HT1080 (cell line): ENCODE results near the gene ADIPOR1. TPM values are rescaled to one million over a fixed set of nuclear protein-coding genes. Genes with fewer than 3 reads are reported as not detected.
A peak's percentile ranks its signal among the peaks of the same experiment; 100 is the strongest.
"Not testable (repeated sequence)": the region's sequence is repeated elsewhere in the genome, so short reads cannot be mapped to it uniquely, and the experiment has no call there.

Experiments used
- DNase-seq: peaks from one replicate; pipeline ENCODE4 v3.0.0-alpha.2; 2015; ENCODE audit warnings: low read depth
- small RNA-seq: library from RNA; depleted of rRNA; stranded (forward); fragments of <200 nt; gene quantifications from one replicate; pipeline ENCODE3, GENCODE V24; 2014
- total RNA-seq: library from RNA; depleted of rRNA; stranded (reverse); fragments of >200 nt; shearing (Covaris generic); gene quantifications from 2 replicates; pipeline ENCODE4 v1.2.3, GENCODE V29; 2014; rRNA removed

Gene ADIPOR1
- total RNA-seq, 1 experiment from 2014 or later: 116 TPM

GRCh38 chr1:202938287-202938925, 19.7 kb downstream of the ADIPOR1 start:
- DNase-seq: no peak

GRCh38 chr1:202936409-202936808, 21.7 kb downstream of the ADIPOR1 start:
- not testable (repeated sequence) for DNase-seq

GRCh38 chr1:202935844-202936243, 22.3 kb downstream of the ADIPOR1 start:
- no peak for DNase-seq

- no peak for DNase-seq
Observed at GRCh38 chr1:202934755-202935154, 23.4 kb downstream of the ADIPOR1 start.

GRCh38 chr1:202932476-202932875, 25.6 kb downstream of the ADIPOR1 start:
- no peak for DNase-seq

- DNase-seq: peak; percentile 96
Observed at GRCh38 chr1:202926581-202927491, 31.3 kb downstream of the ADIPOR1 start, which contains the start of gene KLHL12. Gene KLHL12, minus strand, starts transcription at chr1:202927234. Its CDS starts 2,072 bp downstream, at chr1:202925162.

- DNase-seq: no peak
Observed at GRCh38 chr1:202923533-202923932, 34.6 kb downstream of the ADIPOR1 start.

GRCh38 chr1:202919615-202920014, 38.5 kb downstream of the ADIPOR1 start:
- DNase-seq: no peak

GRCh38 chr1:202915146-202915545, 43.0 kb downstream of the ADIPOR1 start:
- no peak for DNase-seq

GRCh38 chr1:202912476-202912875, 45.6 kb downstream of the ADIPOR1 start:
- not testable (repeated sequence) for DNase-seq

- no peak for DNase-seq
Observed at GRCh38 chr1:202909494-202909893, 48.6 kb downstream of the ADIPOR1 start.

- no peak for DNase-seq
Observed at GRCh38 chr1:202908998-202909397, 49.1 kb downstream of the ADIPOR1 start.

GRCh38 chr1:202905331-202905730, 52.8 kb downstream of the ADIPOR1 start:
- no peak for DNase-seq

- not testable (repeated sequence) for DNase-seq
Observed at GRCh38 chr1:202903808-202904207, 54.3 kb downstream of the ADIPOR1 start.

- no peak for DNase-seq
Observed at GRCh38 chr1:202901555-202901954, 56.6 kb downstream of the ADIPOR1 start.

- no peak for DNase-seq
Observed at GRCh38 chr1:202892501-202892900, 65.6 kb downstream of the ADIPOR1 start.

Small RNAs within 50 kb of the gene (small RNA-seq; reads per million reads assigned to genes)
- not detected for gene RF00019

Other genes starting within 250 kb of the ADIPOR1 start
- 0.02 TPM in 1 of 2 replicates, not detected in the other for gene SYT2, start 247.9 kb downstream of the ADIPOR1 start, total RNA-seq
- 14.2 and 15.7 TPM in 2 replicates for gene KDM5B, start 149.9 kb downstream of the ADIPOR1 start, total RNA-seq
- gene PCAT6, start 147.4 kb downstream of the ADIPOR1 start, total RNA-seq: not detected in 2 replicates
- 12.4 and 13.8 TPM in 2 replicates for gene RABIF, start 69.2 kb downstream of the ADIPOR1 start, total RNA-seq
- gene KLHL12, start 31.1 kb downstream of the ADIPOR1 start, total RNA-seq: 14.8 and 17.7 TPM in 2 replicates
- 23.1 and 23.5 TPM in 2 replicates for gene CYB5R1, start 8.9 kb upstream of the ADIPOR1 start, total RNA-seq
- gene TMEM183A, start 49.1 kb upstream of the ADIPOR1 start, total RNA-seq: 64.0 and 75.3 TPM in 2 replicates
- gene PPFIA4, start 68.2 kb upstream of the ADIPOR1 start, total RNA-seq: 1.3 and 2.4 TPM in 2 replicates
- not detected in 2 replicates for gene MYOG, start 127.7 kb upstream of the ADIPOR1 start, total RNA-seq
- 3.8 and 6.2 TPM in 2 replicates for gene ADORA1, start 169.4 kb upstream of the ADIPOR1 start, total RNA-seq
- gene MYBPH, start 217.5 kb upstream of the ADIPOR1 start, total RNA-seq: not detected in 2 replicates
- gene CHI3L1, start 228.4 kb upstream of the ADIPOR1 start, total RNA-seq: 3.3 and 5.7 TPM in 2 replicates